HuH-7.5 (cell line): ENCODE data around the gene CRACDL.

Experiments used
- DNase-seq: peaks from one replicate; pipeline ENCODE4 v3.0.0; 2011; ENCODE audit warnings: low spot score

Gene CRACDL

GRCh38 chr2:98935777-98936352 lies at the start of gene CRACDL:
Gene CRACDL (minus strand): TSS chr2:98936225. CDS start chr2:98846800, 89,425 bp downstream.
- peak; percentile 69 for DNase-seq

GRCh38 chr2:98975611-98976010 lies 39.6 kb upstream of the CRACDL start:
- DNase-seq = no peak

GRCh38 chr2:98972582-98973167 lies 36.6 kb upstream of the CRACDL start:
- DNase-seq = no peak

GRCh38 chr2:98959810-98960507 lies 23.9 kb upstream of the CRACDL start:
- no peak for DNase-seq

- DNase-seq = no peak
Measured at GRCh38 chr2:98952966-98953365, 16.9 kb upstream of the CRACDL start.

GRCh38 chr2:98948956-98949739 lies 13.1 kb upstream of the CRACDL start:
- DNase-seq = no peak

- no peak for DNase-seq
Measured at GRCh38 chr2:98947554-98947953, 11.5 kb upstream of the CRACDL start.

- no peak for DNase-seq
Measured at GRCh38 chr2:98946855-98947254, 10.8 kb upstream of the CRACDL start.

GRCh38 chr2:98944775-98945174 lies 8.8 kb upstream of the CRACDL start:
- no peak for DNase-seq

- no peak for DNase-seq
Measured at GRCh38 chr2:98940102-98940501, 4.1 kb upstream of the CRACDL start.

- no peak for DNase-seq
Measured at GRCh38 chr2:98937906-98938305, 1.9 kb upstream of the CRACDL start.

GRCh38 chr2:98936353-98937351 lies 627 bp upstream of the CRACDL start:
- DNase-seq = peak; percentile 78

GRCh38 chr2:98935111-98935770 lies 784 bp downstream of the CRACDL start:
- no peak for DNase-seq

- no peak for DNase-seq
Measured at GRCh38 chr2:98932778-98933343, 3.2 kb downstream of the CRACDL start.

- no peak for DNase-seq
Measured at GRCh38 chr2:98932164-98932563, 3.9 kb downstream of the CRACDL start.

- DNase-seq = no peak
Measured at GRCh38 chr2:98931596-98931995, 4.4 kb downstream of the CRACDL start.

- no peak for DNase-seq
Measured at GRCh38 chr2:98929920-98930319, 6.1 kb downstream of the CRACDL start.

- no peak for DNase-seq
Measured at GRCh38 chr2:98928242-98928641, 7.8 kb downstream of the CRACDL start.

- no peak for DNase-seq
Measured at GRCh38 chr2:98927027-98927426, 9.0 kb downstream of the CRACDL start.

- DNase-seq = no peak
Measured at GRCh38 chr2:98926601-98927000, 9.4 kb downstream of the CRACDL start.

- no peak for DNase-seq
Measured at GRCh38 chr2:98924910-98925309, 11.1 kb downstream of the CRACDL start.
